Putamen (tissue), 1 donor: ENCODE measurements around the gene ZNF331.

ENCODE experiments used
- DNase-seq: peaks from one replicate; pipeline ENCODE4 v3.0.0-alpha.2; 2016; ENCODE audit warnings: low spot score

ZNF331 gene

GRCh38 chr19:53576941-53577653, 39.2 kb downstream of the ZNF331 start:
- no peak for DNase-seq

DNA sequence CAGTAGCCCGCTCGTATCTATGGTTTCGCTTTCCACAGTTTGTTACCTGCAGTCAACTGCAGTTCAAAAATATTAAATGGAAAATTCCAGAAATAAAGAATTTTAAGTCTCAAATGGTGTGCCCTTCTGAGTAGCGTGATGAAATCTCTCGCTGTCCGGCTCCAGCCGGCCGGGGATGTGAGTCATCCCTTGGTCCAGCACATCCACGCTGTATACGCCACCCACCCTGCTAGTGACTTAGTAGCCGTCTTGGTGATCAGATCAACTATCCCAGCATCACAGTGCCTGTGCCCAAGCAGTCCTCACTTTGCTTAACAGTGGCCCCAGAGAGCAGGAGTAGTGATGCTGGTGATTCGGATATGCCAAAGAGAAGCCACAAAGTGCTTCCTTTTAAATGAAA, 40.0 kb downstream of the ZNF331 start:
- DNase-seq, result no peak

GRCh38 chr19:53579518-53579917, 41.6 kb downstream of the ZNF331 start:
- no peak for DNase-seq

- no peak for DNase-seq
These were observed 43.2 kb downstream of the ZNF331 start for GRCh38 chr19:53580871-53581835.

- DNase-seq, result no peak
These were observed 43.9 kb downstream of the ZNF331 start for GRCh38 chr19:53581871-53582279.

DNA sequence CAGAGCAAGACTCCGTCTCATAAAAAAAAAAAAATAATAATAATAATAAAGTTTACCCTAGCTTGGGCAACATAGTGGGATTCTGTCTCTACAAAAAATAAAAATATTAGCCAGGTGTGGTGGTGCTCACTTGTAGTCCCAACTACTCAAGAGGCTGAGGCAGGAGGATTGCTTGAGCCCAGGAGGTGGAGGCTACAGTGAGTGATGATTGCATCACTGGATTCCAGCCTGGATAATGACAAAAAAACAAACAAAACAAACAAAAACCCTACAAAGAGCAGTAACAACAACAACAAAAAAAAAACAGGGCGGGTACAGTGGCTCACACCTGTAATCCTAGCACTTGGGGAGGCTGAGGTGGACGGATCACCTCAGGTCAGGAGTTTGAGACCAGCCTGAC, 45.2 kb downstream of the ZNF331 start:
- DNase-seq, result no peak

GRCh38 chr19:53586277-53586691, 48.3 kb downstream of the ZNF331 start:
- no peak for DNase-seq

GRCh38 chr19:53594811-53595509, 57.0 kb downstream of the ZNF331 start:
- DNase-seq, result no peak

GRCh38 chr19:53595510-53595867, 57.5 kb downstream of the ZNF331 start:
- DNase-seq, result no peak

- no peak for DNase-seq
These were observed 58.1 kb downstream of the ZNF331 start for GRCh38 chr19:53596056-53596455.

DNA sequence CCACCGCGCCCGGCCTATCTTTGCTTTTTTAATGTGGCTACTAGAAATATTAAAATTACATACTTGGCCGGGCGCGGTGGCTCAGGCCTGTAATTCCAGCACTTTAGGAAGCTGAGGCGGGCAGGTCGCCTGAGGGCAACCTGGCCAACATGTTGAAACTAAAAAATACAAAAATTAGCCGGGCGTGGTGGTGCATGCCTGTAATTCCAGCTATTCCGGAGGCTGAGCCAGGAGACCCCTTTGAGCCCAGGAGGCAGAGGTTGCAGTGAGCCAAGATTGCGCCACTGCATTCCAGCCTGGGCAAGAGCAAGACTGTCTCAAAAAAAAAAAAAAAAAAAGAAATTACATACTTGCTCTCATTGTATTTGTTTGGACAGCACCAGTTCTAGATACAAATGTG, 59.1 kb downstream of the ZNF331 start:
- no peak for DNase-seq

DNA sequence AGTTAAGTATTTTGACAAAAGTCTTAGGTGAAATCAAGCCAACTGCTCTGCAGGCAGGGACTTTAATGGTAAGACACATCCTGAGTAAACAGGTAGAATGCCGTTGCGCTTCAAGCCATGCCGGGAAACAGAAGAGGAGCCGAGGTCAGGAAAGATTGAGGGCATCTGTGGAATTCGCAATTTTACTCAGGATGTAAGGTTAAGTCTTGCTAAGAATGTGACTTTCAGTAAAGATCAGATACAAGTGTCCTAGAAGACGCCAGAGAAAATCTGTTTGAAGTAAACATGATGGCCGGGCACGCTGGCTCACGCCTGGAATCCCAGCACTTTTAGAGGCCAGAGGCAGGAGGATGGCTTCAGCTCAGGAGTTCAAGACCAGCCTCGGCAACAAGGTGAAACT, 60.4 kb downstream of the ZNF331 start:
- no peak for DNase-seq

DNA sequence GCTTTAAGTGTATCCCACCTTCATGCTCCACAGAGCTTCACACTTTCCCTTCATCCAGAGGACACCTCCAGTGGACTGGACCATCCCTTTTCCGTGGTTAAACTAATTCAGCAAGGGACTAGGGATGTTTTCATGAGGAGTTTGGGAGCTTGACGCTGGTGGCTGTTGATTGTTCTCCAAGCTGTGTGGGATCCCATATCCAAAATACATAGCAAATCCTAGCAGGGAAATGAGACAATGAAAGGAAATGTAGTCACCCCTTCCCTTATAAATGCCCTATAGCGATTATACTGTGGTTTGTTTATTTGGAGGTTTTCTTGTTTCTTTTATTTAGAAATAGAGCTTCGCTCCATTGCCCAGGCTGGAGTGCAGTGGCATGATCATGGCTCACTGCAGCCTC, 62.3 kb downstream of the ZNF331 start:
- DNase-seq, result no peak

DNA sequence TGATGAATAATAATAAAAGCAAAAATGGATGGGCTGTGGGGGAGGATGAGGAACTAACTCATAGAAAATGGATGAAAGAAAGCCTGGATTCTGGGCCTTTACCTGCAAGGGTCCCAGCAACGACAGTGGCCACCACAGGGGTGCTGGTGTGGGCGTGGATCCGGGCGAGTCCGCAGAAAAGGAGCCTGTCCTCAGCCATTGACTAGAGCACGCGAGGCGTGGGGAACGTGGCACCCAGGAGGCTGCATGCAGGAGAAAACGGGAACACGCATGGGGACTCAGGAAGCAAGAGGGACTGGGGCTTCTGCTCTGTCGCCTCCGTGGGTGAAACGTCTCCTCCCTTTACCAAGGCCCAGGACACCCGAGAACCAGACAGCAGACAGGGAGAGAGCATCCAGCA, 68.1 kb downstream of the ZNF331 start:
- DNase-seq, result no peak

DNA sequence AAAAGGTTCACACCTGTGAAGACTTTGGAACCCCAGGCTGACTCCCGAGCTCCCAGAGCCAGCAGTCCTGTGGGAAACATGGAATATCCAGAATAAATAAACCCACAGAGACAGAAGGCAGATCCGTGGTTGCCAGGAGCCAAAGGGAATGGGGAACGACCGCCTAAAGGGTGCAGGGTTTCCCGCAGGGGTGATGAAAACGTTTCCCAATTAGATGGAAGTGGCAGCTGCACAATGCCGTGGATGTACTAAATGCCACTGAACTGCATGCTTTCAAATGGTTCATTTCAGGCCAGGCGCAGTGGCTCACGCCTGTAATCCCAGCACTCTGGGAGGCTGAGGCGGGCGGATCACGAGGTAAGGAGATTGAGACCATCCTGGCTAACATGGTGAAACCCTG, 70.4 kb downstream of the ZNF331 start:
- DNase-seq, result no peak

GRCh38 chr19:53612762-53613526, 75.0 kb downstream of the ZNF331 start:
- DNase-seq, result no peak

GRCh38 chr19:53621885-53622740, 84.2 kb downstream of the ZNF331 start:
- no peak for DNase-seq

- no peak for DNase-seq
These were observed 87.0 kb downstream of the ZNF331 start for GRCh38 chr19:53624771-53625545.

GRCh38 chr19:53626486-53626885, 88.5 kb downstream of the ZNF331 start:
- no peak for DNase-seq

DNA sequence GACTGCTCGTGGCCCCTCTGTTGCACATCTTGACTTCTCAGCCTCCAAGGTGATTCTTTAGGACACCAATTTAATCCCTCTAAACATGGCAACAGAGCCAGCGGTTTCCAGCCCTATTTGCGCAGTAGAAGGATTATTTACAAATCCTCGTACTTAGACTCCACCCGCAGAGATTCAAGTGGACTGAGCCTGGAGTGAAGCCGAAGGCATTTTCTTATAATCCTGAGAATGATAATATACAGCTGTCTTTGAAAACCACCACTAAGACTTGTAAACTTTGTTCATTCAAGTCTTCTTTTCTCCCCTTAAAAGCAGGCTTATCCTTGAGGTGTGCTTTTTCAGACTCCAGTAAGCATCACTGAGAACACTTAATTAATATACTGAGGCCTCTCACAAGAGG, 89.0 kb downstream of the ZNF331 start:
- no peak for DNase-seq
